NB4 (cell line): ENCODE measurements around the gene RGS16.

Experiments
- DNase-seq: peaks from one replicate; pipeline ENCODE4 v3.0.0; 2010; ENCODE audit warnings: low read depth
- H3K4me3 ChIP-seq: one replicate; pipeline ENCODE4 v1.5.1; 2011; ENCODE audit warnings: mild to moderate bottlenecking, low read depth, low read length, moderate library complexity
- CTCF ChIP-seq: IDR thresholded peaks from one replicate; pipeline ENCODE4 v1.5.1; 2012; ENCODE audit warnings: low read depth, low read length
- MAX ChIP-seq: IDR thresholded peaks from 2 replicates; pipeline ENCODE4 v1.6.1; 2011; ENCODE audit warnings: low read depth, low read length
- MYC ChIP-seq: IDR thresholded peaks from 2 replicates; pipeline ENCODE4 v1.6.1; 2011; ENCODE audit warnings: low read depth, low read length
- POLR2A ChIP-seq: IDR thresholded peaks from 2 replicates; pipeline ENCODE4 v1.6.1; 2011; ENCODE audit warnings: mild to moderate bottlenecking; ENCODE audit not compliant: insufficient read length; ENCODE audit errors: extremely low read depth

RGS16 gene

GRCh38 chr1:182588500-182589396 lies 15.4 kb downstream of the RGS16 start, which contains the start of gene RNASEL:
TSS of gene RNASEL (minus strand) at chr1:182589256. CDS start at chr1:182586806, 2,450 bp downstream.
- TF ChIP-seq MAX: no peak
- TF ChIP-seq POLR2A: peak; percentile 44
- no peak for TF ChIP-seq MYC
- peak within 1 kb of the TSS; percentile 90 for H3K4me3 ChIP-seq
- DNase-seq: peak; percentile 70

GRCh38 chr1:182587666-182588499 lies 16.3 kb downstream of the RGS16 start:
- no peak for DNase-seq
- TF ChIP-seq MYC: no peak
- no peak for TF ChIP-seq POLR2A
- no peak for TF ChIP-seq MAX
- no peak for TF ChIP-seq CTCF

GRCh38 chr1:182587093-182587492 lies 17.1 kb downstream of the RGS16 start:
- no peak for DNase-seq
- no peak overlapping the region for H3K4me3 ChIP-seq
- TF ChIP-seq MAX (no peak), MYC (no peak), POLR2A (no peak), CTCF (no peak)

More at GRCh38 chr1:182587666-182588499, 16.3 kb downstream of the RGS16 start:
- H3K4me3 ChIP-seq: peak overlapping the region; percentile 90

- no peak overlapping the region for H3K4me3 ChIP-seq
- DNase-seq: no peak
- TF ChIP-seq MYC: no peak
- TF ChIP-seq CTCF: no peak
- TF ChIP-seq POLR2A: no peak
- TF ChIP-seq MAX: no peak
Measured at GRCh38 chr1:182586380-182586779, 17.8 kb downstream of the RGS16 start.

GRCh38 chr1:182584746-182585145 lies 19.4 kb downstream of the RGS16 start:
- no peak for TF ChIP-seq POLR2A
- no peak for TF ChIP-seq MAX
- no peak for TF ChIP-seq CTCF
- TF ChIP-seq MYC: no peak
- H3K4me3 ChIP-seq: no peak overlapping the region
- no peak for DNase-seq
